T-helper 2 cell treated with Interferon-gamma antibody and Interleukin-4, amounts not matched to agents 5 μg/mL and 100 μg/mL, for 36 hours (primary cell): ENCODE results near the gene MBNL2.
"Not testable (repeated sequence)": the region's sequence is repeated elsewhere in the genome, so short reads cannot be mapped to it uniquely, and the experiment has no call there.

Experiments used
- DNase-seq: peaks from one replicate; pipeline ENCODE4 v3.0.0; 2021; ENCODE audit warnings: low spot score
- H3K27ac Mint-ChIP-seq: one replicate; pipeline ENCODE4 v1.8.0; 2021; ENCODE audit warnings: mild to moderate bottlenecking, mixed read lengths
- H3K27me3 Mint-ChIP-seq: one replicate; pipeline ENCODE4 v1.8.0; 2021; ENCODE audit warnings: low read depth, mixed read lengths
- H3K36me3 Mint-ChIP-seq: one replicate; pipeline ENCODE4 v1.8.0; 2021; ENCODE audit warnings: low read depth, mixed read lengths
- H3K4me1 Mint-ChIP-seq: one replicate; pipeline ENCODE4 v1.8.0; 2021; ENCODE audit warnings: low read depth, mixed read lengths
- H3K4me3 Mint-ChIP-seq: one replicate; pipeline ENCODE4 v1.8.0; 2022; ENCODE audit warnings: mild to moderate bottlenecking, moderate library complexity, mixed read lengths
- H3K9me3 Mint-ChIP-seq: one replicate; pipeline ENCODE4 v1.8.0; 2021; ENCODE audit warnings: mixed read lengths

The MBNL2 gene

GRCh38 chr13:97196340-97196739 lies 25.8 kb upstream of the MBNL2 start:
- Mint-ChIP-seq H3K27ac (no peak overlapping the region), H3K27me3 (peaks cover 21% of the 10 kb centered on the region), H3K4me3 (no peak overlapping the region), H3K9me3 (no peaks in the 10 kb centered on the region), H3K4me1 (peaks cover 7% of the 10 kb centered on the region), H3K36me3 (no peaks in the 10 kb centered on the region)
- DNase-seq, result no peak

GRCh38 chr13:97198753-97199152 lies 23.4 kb upstream of the MBNL2 start:
- Mint-ChIP-seq H3K36me3 (no peaks in the 10 kb centered on the region), H3K4me3 (no peak overlapping the region), H3K4me1 (peaks cover 3% of the 10 kb centered on the region), H3K9me3 (peaks cover 6% of the 10 kb centered on the region), H3K27me3 (peaks cover 21% of the 10 kb centered on the region), H3K27ac (no peak overlapping the region)
- no peak for DNase-seq

- no peak for DNase-seq
- Mint-ChIP-seq H3K9me3 (peaks cover 6% of the 10 kb centered on the region), H3K27ac (no peak overlapping the region), H3K4me3 (no peak overlapping the region), H3K27me3 (peaks cover 21% of the 10 kb centered on the region), H3K36me3 (no peaks in the 10 kb centered on the region), H3K4me1 (no peaks in the 10 kb centered on the region)
These were observed 22.7 kb upstream of the MBNL2 start for GRCh38 chr13:97199451-97199850.

- no peak overlapping the region for H3K4me3 Mint-ChIP-seq
- H3K36me3 Mint-ChIP-seq, result no peaks in the 10 kb centered on the region
- DNase-seq, result no peak
- H3K27ac Mint-ChIP-seq, result no peak overlapping the region
- H3K4me1 Mint-ChIP-seq, result no peaks in the 10 kb centered on the region
- H3K9me3 Mint-ChIP-seq, result peaks cover 6% of the 10 kb centered on the region
- peaks cover 17% of the 10 kb centered on the region for H3K27me3 Mint-ChIP-seq
These were observed 21.8 kb upstream of the MBNL2 start for GRCh38 chr13:97200081-97200942.

GRCh38 chr13:97202761-97203160 lies 19.4 kb upstream of the MBNL2 start:
- Mint-ChIP-seq H3K27ac (no peak overlapping the region), H3K9me3 (peaks cover 15% of the 10 kb centered on the region), H3K27me3 (peaks cover 10% of the 10 kb centered on the region), H3K4me1 (peaks cover 6% of the 10 kb centered on the region), H3K36me3 (peaks cover 5% of the 10 kb centered on the region), H3K4me3 (no peak overlapping the region)
- DNase-seq, result no peak

GRCh38 chr13:97205465-97205864 lies 16.7 kb upstream of the MBNL2 start:
- Mint-ChIP-seq H3K4me1 (peaks cover 20% of the 10 kb centered on the region), H3K4me3 (no peak overlapping the region), H3K36me3 (peaks cover 14% of the 10 kb centered on the region), H3K27me3 (peaks cover 5% of the 10 kb centered on the region), H3K9me3 (peaks cover 24% of the 10 kb centered on the region), H3K27ac (no peak overlapping the region)
- DNase-seq, result no peak

GRCh38 chr13:97205982-97206381 lies 16.2 kb upstream of the MBNL2 start:
- Mint-ChIP-seq H3K36me3 (peaks cover 14% of the 10 kb centered on the region), H3K4me1 (peaks cover 25% of the 10 kb centered on the region), H3K4me3 (no peak overlapping the region), H3K9me3 (peaks cover 24% of the 10 kb centered on the region), H3K27ac (no peak overlapping the region), H3K27me3 (peaks cover 5% of the 10 kb centered on the region)
- DNase-seq, result no peak

GRCh38 chr13:97207252-97207651 lies 14.9 kb upstream of the MBNL2 start:
- H3K27me3 Mint-ChIP-seq, result not testable (repeated sequence)
- peaks cover 24% of the 10 kb centered on the region for H3K9me3 Mint-ChIP-seq

GRCh38 chr13:97211300-97211699 lies 10.8 kb upstream of the MBNL2 start:
- Mint-ChIP-seq H3K4me3 (peak overlapping the region; percentile 27), H3K27ac (peak overlapping the region; percentile 11), H3K36me3 (peaks cover 14% of the 10 kb centered on the region), H3K27me3 (peaks cover 2% of the 10 kb centered on the region), H3K9me3 (peaks cover 17% of the 10 kb centered on the region), H3K4me1 (peaks cover 59% of the 10 kb centered on the region)
- no peak for DNase-seq

More at GRCh38 chr13:97207252-97207651, 14.9 kb upstream of the MBNL2 start:
- not testable (repeated sequence) for H3K27ac Mint-ChIP-seq, H3K4me3 Mint-ChIP-seq, DNase-seq
- Mint-ChIP-seq H3K36me3 (peaks cover 14% of the 10 kb centered on the region), H3K4me1 (peaks cover 37% of the 10 kb centered on the region)

GRCh38 chr13:97212004-97212403 lies 10.1 kb upstream of the MBNL2 start:
- Mint-ChIP-seq H3K27me3 (peaks cover 2% of the 10 kb centered on the region), H3K4me1 (peaks cover 60% of the 10 kb centered on the region), H3K27ac (no peak overlapping the region), H3K36me3 (peaks cover 14% of the 10 kb centered on the region), H3K4me3 (no peak overlapping the region), H3K9me3 (peaks cover 16% of the 10 kb centered on the region)
- DNase-seq, result no peak

GRCh38 chr13:97212601-97213040 lies 9.5 kb upstream of the MBNL2 start:
- peaks cover 11% of the 10 kb centered on the region for H3K36me3 Mint-ChIP-seq
- peaks cover 64% of the 10 kb centered on the region for H3K4me1 Mint-ChIP-seq
- H3K27me3 Mint-ChIP-seq, result peaks cover 1% of the 10 kb centered on the region
- H3K27ac Mint-ChIP-seq, result no peak overlapping the region
- no peak for DNase-seq
- no peak overlapping the region for H3K4me3 Mint-ChIP-seq
- peaks cover 10% of the 10 kb centered on the region for H3K9me3 Mint-ChIP-seq

GRCh38 chr13:97214921-97215320 lies 7.2 kb upstream of the MBNL2 start:
- peak overlapping the region; percentile 13 for H3K4me3 Mint-ChIP-seq
- DNase-seq, result no peak
- H3K36me3 Mint-ChIP-seq, result peaks cover 3% of the 10 kb centered on the region

GRCh38 chr13:97215325-97215724 lies 6.8 kb upstream of the MBNL2 start:
- Mint-ChIP-seq H3K36me3 (peaks cover 3% of the 10 kb centered on the region), H3K27ac (no peak overlapping the region), H3K9me3 (no peaks in the 10 kb centered on the region), H3K4me1 (peaks cover 55% of the 10 kb centered on the region), H3K27me3 (no peaks in the 10 kb centered on the region), H3K4me3 (peak overlapping the region; percentile 23)
- no peak for DNase-seq

More at GRCh38 chr13:97214921-97215320, 7.2 kb upstream of the MBNL2 start:
- Mint-ChIP-seq H3K27ac (peak overlapping the region; percentile 28), H3K4me1 (peaks cover 57% of the 10 kb centered on the region), H3K27me3 (no peaks in the 10 kb centered on the region), H3K9me3 (no peaks in the 10 kb centered on the region)

- DNase-seq, result no peak
- Mint-ChIP-seq H3K9me3 (no peaks in the 10 kb centered on the region), H3K27ac (no peak overlapping the region), H3K4me3 (no peak overlapping the region), H3K36me3 (peaks cover 5% of the 10 kb centered on the region), H3K27me3 (no peaks in the 10 kb centered on the region), H3K4me1 (peaks cover 47% of the 10 kb centered on the region)
These were observed 2.9 kb upstream of the MBNL2 start for GRCh38 chr13:97219226-97219625.
